ENCODE measurements around the gene PHF23.

The PHF23 gene

DNA sequence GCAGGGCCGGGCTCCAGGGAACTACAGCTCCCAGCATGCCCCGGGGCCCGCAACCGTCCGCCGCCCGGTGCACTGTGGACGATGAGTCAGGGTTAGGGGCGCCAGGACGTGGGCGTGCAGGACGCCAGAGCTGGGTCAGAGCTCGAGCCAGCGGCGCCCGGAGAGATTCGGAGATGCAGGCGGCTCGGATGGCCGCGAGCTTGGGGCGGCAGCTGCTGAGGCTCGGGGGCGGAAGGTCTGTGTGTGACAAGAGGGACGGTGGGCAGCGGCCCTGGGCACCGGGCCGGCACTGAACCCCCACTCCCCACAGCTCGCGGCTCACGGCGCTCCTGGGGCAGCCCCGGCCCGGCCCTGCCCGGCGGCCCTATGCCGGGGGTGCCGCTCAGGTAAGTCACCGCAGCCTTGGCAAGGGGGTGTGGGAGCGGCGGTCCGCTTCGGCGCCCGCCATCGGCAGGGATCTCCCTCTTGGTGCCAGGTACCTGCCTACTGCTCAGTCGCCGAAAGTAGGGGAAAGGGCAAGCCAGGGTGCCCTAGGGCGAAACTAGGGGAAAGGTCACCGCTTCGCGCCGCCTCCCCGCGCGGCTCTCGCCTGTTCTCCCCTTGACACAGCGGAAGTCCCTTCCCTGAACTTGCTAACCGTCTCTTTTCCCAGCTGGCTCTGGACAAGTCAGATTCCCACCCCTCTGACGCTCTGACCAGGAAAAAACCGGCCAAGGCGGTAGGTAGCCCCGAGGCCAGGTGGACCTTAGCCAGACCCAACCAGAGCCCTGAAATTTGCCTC, 19.3 kb downstream of the PHF23 start, which contains the start of the genes ACADVL and DLG4:
ACADVL (plus strand) TSS at position 127 of the 781 bp plus-strand sequence; CDS start at position 174, 47 bp downstream.
DLG4 (minus strand) TSS at position 25 of the 781 bp plus-strand sequence.
- DNase-seq (ENCODE audit: low read depth in 2 of 2) = peak; percentile 54 to 65

DNA sequence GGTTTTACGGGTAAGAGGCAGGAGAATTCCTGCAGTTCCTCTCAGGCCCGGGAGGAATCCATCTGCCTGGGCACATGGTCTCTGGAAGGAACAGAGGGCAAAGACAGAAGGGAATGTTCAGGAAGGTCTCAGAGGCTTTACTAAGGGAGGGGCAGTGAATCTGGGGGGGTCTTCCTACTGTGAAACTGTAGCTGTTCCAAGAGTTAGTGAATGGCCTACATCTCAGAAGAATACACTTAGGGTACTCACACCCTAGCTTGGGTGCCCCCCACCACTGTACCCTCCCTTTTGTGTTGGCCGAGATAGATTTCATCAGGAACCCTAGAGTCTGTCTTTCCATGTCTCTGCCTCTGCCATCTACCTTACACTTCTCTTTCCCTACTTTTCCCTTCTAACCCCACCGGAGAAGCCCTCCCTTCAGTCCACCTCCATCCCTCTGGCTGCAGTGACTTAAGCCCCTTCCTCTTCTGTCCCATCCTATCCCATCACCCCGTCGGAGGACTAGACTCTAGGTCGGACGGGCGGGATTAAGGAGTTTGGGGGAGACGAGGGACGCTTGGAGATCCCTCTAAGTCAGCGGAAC, 19.9 kb downstream of the PHF23 start:
- DNase-seq (ENCODE audit: low read depth in 2 of 2) = no peak

- DNase-seq (ENCODE audit: low read depth in 2 of 2) = no peak
Observed at GRCh38 chr17:7218758-7219157, 20.5 kb downstream of the PHF23 start.

DNA sequence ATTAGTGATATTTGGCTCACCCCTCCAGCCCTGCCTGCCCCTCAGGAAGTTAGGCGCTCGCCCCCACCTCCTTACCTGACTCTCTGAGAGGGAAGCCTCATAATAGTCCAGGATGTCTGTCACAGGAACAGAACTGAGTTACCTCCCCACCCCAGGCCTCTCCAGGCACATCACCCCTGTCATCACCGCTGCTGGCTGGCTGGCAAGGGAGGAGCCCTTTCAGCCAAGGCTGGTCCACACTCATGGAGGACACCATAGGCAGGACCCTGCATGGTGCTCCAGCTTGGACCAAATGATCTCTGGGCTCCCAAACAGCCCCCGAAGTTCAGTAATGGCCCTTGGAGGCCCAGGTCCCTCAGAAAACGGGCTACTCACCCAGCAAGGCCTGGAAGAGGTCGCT, 21.1 kb downstream of the PHF23 start:
- no peak for DNase-seq (ENCODE audit: low read depth in 2 of 2)

DNA sequence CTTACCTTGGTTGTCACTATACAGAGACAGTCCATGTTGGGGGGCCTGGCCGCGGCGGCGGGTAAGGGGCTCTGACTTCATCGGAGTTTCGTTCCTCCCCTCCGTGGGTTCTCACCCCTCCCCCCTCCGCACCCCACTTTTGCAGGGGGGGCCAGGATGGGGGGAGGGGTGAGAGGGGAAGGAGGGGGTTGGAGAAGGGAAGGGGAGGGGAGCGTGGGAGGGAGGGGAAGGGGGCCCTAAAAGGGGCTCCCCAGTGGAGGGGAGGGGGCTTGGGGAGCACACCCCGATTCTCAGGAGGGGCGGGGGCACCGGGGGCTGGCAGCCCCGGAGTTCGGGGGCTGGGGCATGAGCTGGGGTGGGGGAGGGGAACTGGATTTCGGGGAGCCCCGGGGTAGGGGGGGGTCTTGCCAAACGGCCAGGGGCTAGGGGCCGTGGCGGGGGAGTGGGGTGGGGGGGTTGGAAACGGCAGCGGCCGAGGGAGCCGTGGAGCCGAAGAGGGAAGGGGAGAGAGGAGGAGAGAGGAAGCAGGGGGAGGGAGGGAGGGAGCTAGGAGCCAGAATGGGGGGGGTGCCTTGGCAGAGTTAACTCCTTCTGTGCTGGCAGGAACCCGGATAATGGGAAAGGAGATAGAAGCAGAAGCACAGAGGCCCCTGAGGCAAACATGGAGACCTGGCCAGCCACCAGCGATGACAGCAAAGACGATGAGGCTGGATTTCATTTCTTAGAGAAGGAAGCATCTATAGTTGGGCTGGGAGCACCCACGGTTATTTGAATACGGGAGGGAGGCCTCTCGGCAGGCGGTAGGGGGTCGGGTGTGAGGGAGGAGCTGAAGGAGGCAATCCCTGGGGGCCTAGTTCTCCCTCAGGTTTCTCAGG, 21.9 kb downstream of the PHF23 start:
- DNase-seq (ENCODE audit: low read depth in 2 of 2) = no peak

DNA sequence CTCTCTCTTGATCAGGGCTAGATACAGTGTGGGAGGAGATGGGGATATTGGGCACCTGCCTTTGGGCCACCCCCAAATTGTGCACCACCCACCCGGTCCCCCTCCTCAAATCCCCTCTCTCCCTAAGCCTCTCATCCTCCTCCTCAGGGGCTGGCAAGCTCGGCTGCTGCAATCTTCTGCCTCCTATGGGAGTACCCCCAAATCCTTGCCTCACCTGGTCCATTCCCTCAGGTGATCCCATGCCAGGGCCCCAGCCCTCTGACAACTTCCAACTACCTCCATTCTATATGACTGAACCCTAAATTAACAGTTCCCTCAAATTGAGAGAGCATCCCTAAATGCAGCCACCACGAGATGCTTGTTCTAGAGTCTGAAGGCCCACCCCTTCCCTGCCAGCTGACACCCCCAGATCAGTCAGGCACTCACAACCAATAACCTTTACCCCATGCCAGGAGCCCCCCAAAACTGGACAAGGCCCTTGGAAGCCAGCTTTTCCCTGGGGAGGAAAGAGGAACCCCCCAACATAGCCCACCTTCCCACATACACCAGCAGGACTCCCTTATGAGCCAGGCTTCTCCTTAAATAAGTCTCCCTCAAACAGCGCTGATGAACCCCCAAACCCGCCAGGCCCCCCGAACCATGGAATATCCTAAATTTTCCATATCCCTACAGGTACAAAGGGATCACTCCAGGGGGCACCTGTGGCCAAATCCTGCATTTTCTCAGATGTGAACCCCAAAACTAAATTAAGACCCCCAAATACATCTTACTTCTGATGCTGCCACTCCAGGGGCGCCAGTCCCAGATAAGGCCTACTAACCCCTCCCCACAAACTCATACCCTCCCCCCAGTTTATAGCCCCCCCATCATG, 22.8 kb downstream of the PHF23 start:
- DNase-seq (ENCODE audit: low read depth in 2 of 2) = no peak

DNA sequence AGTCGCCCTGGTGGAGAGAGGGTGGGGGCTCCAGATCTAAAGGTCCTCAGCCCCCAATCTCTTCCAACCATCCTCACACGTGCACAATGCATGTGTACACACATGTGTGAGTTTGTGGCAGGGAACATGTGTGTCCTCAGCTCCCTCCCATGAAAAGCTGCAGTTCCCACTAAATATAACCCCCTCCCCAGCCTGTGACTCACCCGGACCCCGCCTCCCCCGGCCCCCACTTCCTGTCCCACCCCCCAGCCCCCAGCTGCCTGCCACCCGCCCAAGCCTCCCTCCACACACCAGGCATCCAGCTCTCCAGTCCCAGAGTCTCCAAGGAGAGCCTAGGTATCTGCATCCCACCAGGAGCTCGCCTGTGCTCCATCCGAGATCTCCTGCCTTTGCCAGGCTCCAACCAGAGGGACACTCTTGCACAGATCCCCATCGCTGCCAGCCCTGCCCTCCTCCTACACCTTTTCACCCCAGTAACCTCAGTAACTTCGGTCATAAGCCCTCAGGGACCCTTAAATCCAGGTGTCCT, 23.5 kb downstream of the PHF23 start:
- no peak for DNase-seq (ENCODE audit: low read depth in 2 of 2)

DNA sequence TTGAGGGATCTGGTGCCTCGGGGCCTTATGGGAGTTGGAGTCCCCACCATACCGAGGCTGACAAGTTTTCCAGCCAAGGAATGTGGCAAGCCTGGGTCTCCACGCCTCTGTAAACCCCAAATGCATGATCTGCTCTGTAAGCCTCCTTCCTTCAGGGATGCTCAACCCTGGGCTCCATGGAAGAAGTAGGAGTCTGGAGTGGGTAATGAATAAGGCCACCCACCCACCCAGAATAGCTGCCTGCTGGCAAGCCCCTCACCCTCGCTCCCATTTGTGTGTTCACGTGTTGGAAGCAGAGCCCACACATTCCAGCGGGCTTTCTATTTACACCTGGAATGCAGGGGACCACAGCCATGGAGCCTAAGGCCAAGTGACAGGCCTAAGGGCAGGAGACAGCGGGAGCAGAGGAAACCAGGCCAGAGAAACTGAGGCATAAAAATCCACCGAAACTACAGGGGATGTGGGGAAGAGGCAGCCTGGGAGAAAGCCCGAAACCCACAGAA, 24.1 kb downstream of the PHF23 start:
- no peak for DNase-seq (ENCODE audit: low read depth in 2 of 2)

GRCh38 chr17:7214300-7215135, 24.7 kb downstream of the PHF23 start:
- DNase-seq (ENCODE audit: low read depth in 2 of 2) = peak; percentile 95 to 98

DNA sequence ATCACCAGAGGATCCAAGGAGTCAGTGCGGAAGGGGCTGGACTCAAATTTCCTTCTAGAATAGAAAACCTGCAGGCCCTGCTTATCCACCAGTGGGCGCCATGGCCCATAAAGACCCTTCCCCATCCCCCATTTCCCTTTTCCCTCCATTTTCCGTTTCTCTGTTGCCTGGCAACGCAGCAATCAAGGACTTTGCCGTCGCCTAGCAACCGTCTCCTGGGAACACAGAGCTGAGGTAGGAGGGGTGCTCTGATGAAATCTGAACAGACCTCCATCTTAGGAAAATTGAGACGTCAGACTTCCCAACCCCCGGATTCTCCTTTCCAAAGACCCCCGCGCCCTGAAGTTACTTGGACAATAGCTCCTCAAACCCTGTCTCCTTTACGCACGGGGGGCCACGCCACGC, 25.4 kb downstream of the PHF23 start:
- peak in 1 of 2 donors; percentile 20 for DNase-seq (ENCODE audit: low read depth in 2 of 2)

DNA sequence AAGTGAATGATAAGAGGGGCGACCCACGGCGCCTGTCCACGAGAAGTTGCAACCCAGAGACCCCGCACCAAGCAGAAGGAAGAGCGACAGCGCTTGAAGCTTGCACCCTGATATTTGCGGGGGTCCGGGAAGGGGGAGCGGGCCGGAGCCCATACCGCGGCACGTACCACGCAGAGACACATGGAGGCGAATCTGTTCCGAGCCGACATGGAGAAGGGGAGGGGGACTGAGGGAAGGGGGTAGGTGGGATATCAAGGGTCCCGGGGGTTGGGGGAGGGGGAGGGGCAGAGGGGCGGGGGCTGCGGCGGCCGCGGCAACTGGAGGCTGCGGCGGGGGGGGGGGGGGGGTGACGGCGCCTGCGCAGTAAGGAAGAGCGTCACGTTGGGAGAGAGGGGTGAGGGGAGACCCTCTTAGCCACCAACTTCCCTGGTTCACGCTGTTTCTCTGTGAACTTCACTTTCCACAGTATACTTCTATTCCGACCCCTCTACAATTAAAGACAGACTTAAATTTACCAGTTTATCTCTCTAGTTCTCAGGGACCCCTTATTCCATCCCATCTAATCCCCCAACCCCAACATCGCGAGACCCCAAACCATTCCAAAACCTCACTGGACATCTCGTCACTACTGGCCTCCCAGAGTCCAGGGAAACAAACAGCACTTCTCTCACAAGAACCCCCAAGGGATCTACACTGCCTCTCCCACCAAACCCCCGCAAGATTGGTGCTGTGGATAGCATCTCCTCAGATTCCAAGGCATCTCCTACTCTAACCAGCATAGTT, 27.6 kb downstream of the PHF23 start:
- no peak for DNase-seq (ENCODE audit: low read depth in 2 of 2)

GRCh38 chr17:7208754-7209460, 30.4 kb downstream of the PHF23 start:
- DNase-seq (ENCODE audit: low read depth in 2 of 2) = no peak

DNA sequence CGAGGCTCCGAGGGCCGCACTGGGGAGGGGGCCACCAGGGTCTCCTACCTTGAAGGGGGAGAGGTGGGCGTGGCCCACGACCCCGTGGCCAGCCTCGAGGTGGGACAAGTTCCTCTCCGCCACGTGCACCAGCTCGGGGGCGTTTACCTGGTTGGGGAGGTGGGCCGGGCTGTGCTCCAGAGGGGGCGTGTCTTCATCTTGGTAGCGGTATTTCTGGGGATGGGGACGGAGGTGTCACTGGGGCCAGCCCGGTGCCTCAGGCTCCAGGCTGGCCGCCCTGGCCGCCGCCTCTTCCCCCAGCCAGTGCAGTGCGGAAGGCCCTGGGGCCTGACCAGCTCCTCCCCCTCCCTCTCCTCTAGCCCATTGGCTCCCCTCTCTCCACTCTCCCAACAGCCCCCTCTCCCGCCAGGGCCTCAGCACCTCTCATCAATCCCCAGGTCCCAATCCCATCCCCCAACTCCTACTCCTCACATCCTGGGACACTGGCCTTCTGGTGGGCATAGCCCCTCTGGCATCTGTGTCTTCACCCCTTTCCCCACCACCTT, 31.2 kb downstream of the PHF23 start:
- DNase-seq (ENCODE audit: low read depth in 2 of 2) = no peak

DNA sequence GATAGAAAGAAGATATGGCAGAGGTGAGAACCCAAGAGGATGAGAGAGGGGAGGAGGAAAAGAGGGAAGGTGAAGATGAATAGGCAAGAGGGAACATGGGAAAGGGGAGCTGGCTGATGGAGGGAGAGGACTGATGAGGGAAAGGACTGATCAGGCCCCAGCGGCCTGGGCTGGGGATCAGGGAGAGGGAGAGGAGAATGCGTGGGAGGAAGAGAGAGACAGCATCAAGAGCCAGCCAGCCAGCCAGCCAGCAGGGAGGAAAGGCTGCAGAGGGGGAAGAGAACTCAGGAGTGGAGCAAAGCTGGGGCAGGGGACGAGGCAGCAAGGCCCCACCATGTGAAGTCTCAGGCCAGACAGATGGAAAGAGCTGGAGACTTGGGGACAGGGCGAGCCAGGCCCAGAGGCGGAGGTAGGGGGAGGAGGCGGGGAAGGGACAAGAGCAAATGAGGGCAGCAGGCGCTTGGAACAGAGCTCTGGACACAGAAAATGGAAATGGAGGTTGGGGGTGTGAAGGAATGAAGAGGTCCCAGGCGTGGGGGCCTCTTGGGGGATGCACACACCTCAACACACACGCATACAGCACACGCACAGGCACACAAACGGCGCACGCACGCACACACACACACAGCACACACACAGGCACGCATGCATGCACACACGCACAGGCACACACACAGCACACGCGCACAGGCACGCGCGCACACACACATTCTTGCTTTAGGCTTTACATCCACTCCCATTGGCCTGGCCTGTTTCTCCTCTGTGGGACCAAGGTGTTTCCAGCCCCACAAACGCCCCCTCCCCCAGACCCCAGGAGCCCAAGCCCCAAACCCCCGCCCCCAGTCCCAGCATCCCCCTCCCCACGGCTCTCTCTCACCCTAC, 31.9 kb downstream of the PHF23 start:
- no peak for DNase-seq (ENCODE audit: low read depth in 2 of 2)

GRCh38 chr17:7205561-7205960, 33.7 kb downstream of the PHF23 start:
- DNase-seq (ENCODE audit: low read depth in 2 of 2) = no peak

- peak; percentile 85 to 88 for DNase-seq (ENCODE audit: low read depth in 2 of 2)
Observed at GRCh38 chr17:7204828-7205461, 34.3 kb downstream of the PHF23 start.

- DNase-seq (ENCODE audit: low read depth in 2 of 2) = no peak
Observed at GRCh38 chr17:7204336-7204735, 34.9 kb downstream of the PHF23 start.

All from activated CD8-positive, alpha-beta memory T cell treated with anti-CD3 and anti-CD28 coated beads for 4 hours (primary cell).